Medulla oblongata (tissue), 1 donor: ENCODE measurements around the gene CELF4.
A peak's percentile ranks its signal among the peaks of the same experiment; 100 is the strongest.

Experiments
- DNase-seq: peaks from one replicate; pipeline ENCODE4 v3.0.0-alpha.2; 2015; ENCODE audit errors: extremely low spot score

The CELF4 gene

DNA sequence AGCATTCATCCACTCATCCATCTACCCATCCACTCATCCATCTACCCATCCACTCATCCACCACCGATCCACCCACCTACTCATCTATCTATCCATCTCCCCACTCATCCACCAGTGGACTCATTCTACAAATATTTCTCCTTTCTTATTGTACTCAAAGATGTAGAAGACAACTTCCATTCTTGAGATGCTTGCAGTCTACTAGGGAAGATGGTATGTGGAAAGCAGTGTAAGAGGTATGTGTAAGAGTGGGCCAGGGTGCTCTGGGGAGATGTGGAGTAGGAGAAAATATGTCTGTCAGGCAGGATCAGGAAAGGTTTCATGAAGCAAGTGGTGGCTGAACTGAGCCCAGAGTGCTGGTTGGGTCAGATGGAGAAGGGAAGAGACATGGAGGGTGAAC is 150.8 kb downstream of the CELF4 start:
- DNase-seq = no peak

DNA sequence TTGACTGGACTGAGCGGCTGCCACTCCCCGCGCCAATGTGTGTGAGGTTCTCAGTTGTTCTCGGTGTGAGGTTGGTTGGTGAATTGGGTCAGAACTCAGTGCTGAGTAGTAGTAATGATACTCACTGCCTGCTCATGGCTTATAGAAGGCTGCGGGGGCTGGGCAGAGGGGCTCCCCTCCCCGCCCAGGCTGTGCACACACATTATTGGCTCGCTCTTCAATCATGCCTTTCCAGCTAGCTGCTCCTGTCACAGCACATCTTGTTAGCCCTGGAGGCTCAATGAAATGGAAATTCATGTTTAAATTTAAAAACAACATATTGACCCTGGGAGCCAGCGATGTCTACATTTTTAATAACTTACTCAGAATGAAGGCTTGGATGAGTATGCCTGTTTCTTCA is 152.8 kb downstream of the CELF4 start:
- DNase-seq = no peak

DNA sequence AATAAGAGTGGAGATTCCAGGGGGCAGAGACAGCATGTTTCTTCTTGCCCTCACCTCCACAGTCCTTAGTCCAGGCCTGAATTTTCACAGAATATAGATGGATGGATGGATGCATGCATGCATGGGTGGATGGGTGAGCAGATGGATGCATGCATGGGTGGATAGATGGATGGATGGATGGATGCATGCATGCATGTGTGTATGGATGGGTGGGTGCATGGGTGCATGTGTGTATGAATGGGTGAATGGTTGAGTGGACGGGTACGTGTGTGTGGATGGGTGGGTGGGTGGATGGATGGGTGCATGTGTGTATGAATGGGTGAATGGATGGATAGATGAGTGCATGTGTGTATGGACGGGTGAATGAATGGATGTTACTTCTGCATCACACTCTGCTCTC is 153.3 kb downstream of the CELF4 start:
- DNase-seq = no peak

DNA sequence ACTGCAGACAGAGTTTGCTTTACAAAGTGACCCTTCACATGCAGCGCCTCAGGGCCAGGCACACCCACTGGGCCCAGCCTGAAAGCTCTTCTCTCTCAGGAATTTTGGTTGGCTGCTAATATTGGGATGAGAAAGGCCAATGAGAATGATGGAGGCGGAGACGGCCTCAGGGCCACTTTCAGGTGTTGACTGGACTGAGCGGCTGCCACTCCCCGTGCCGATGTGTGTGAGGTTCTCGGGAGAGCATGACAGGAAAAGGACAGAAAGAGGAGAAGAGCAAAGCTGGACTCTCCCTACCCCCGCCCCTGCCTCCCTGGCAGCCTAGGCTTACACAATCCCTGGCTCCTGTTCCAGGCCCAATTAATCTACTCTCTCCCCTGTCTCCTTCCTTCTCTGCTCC is 155.7 kb downstream of the CELF4 start:
- DNase-seq = no peak

DNA sequence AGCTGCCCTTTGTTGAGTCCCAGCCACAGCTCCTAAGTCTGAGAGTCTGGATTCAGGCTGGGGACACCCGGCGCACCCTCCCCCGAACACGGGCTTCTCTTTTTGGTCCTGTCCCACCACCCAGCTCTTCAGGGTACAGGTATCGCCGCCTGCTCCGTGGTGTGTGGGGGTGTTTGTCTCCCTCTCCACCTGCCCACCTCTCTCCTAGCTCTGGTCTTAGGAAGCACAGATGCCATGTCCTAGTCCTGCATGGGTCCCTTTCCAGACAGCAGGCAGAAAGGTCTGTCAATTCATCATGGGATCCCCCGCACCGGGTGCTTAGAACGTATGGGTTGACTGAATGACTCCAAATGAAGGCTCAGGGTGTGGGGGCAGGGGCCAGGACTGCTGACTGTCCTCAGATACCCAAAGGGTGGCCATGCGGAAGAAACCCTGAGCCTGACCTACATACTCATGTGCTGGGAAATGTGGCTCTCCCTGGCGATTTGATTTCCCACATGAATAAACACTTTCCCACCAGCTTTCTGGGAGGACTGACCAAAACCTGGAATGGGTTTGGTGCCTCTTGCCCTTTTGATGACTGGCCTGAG is 156.8 kb downstream of the CELF4 start:
- no peak for DNase-seq

DNA sequence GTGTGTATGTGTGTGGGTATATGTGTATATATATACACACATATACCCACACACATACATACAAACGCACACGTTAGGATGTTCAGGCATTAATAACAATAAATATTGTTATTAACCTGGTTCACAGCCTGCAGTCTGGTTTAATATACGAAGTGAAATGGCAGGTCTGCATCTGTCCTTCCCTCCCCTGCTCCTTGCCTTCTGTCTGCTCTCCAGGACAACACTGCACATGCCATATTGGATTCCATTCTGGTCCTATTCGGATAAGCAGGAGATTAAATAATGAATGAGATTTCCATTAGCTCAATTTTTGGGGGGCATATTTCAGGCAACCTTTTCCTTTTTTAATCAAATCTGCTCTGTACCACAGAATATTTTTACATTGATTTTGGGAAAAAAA is 158.0 kb downstream of the CELF4 start:
- DNase-seq = no peak

DNA sequence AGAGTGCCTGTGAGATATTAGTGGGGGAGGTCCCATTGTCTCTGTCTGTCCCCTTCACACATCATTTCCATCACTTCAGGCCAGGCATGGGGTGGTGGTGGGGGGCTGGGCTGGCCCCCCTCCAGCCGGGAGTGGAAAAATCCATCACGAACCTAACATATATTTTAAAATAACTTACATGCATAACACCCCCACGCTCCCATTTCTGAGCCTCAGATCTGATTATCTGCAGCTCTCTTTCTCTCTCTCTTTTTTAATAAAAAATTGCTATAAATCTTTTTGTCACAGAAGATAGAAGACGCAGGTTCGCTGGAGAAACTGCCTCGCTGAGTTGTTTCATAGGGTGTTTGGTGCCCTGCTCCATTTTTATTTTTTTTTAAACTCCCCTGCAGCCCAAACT is 159.8 kb downstream of the CELF4 start:
- DNase-seq = no peak

DNA sequence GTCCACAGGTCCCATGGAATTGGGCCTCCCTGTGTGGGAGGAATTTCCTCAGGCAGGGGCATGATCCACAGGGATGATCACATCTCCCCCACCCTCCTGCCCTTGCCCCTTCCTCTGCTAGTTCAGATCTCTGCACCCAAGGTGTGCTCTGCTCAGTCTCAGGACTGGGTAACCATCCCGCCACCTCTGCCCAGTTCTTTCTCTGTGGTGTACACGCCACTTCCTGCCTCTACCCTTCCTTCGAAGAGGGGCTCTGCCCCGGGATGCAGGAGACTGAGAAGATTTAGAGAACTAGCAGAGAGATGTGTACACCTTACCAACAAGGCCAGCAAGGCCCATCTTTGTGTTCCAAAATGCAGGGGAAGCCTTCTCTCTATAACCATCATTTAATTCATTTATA is 160.4 kb downstream of the CELF4 start:
- DNase-seq = no peak

DNA sequence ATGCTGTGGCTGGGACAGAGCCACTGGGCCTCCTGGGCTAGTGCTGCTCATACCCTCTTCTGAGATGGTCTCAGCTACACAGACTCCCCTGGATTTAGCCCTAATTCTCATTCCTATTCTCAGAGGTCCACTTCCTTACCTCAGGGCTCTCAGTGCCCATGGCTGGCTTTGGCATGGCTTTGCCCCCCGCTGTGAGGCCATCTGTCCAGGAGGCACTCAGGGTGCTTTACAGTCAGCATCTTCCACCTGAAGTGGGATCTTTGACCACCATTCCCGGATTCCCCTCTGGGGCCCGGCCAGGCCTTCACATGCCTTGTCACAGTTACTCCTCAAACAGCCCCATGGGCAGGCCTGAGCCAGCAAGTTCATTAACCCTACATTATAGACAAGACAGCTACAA is 161.8 kb downstream of the CELF4 start:
- DNase-seq = no peak

DNA sequence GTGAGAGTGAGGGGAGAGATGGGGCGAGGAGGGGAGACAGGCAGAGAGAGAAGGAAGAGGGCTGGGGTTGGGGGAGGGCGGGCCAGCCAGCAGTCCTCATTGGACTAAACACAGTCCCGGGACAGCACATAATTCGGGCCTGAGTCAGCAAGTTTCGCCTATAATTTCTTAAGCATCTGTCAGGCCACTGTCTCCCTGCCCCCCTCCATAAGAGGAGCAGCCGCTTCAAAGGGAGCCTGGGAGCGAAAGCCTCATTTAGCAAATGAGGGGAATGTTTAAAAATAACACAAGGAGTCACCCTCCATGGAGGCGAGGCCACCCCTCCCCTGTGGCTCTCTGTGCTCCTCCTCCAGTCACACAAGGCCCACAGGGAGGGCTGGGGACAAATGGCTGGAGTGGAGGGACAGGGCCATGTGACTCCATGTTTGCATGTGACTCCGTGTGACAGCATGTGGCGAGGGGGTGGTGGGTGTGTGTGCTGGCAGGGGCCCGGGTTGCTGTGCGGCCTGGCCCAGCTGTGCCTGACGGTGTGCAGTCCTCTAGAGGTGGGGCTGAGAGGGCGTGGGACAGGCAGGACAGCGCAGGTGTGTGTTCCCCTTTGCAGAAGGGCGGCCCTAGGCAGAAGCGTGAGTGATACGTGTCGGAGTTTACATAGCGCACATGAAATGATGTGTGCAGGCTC is 162.4 kb downstream of the CELF4 start:
- no peak for DNase-seq

DNA sequence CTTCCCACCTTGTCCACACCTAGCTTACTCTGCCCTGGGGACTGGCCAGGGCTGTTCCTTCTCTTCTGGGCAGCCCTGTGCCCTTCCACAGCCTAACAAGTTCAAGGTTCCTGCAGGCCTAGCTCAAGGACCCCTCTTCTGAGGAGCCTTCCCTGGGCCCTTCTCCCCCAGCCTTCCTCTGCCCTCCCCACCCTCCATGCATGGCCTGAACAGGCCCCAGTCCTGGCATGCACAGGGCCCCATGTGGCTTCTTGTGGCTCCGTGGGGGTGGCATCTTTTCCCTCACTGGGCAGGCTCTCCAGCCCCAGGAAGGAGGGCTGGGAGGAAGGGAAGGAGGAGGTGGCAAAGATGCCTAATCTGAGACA is 162.9 kb downstream of the CELF4 start:
- no peak for DNase-seq

DNA sequence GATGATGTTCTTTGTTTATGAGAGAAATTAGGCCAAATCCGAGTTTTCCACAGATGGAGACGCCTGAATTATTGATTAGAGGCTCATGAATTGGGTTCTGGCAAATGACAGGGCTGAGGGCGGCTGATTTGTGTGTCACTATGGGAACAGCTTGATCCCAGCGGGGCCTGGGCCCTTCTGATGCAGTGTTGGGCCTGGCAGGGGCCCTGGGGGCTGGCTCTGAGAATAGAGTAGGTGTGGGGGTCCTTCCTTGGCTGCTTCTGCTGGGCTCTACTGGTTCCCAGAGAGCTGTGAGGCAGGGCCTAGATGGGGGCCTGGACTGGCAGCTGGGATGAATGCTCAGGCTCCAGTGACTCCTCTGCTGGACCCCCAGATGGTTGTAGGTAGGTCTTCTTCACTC is 164.8 kb downstream of the CELF4 start:
- no peak for DNase-seq

DNA sequence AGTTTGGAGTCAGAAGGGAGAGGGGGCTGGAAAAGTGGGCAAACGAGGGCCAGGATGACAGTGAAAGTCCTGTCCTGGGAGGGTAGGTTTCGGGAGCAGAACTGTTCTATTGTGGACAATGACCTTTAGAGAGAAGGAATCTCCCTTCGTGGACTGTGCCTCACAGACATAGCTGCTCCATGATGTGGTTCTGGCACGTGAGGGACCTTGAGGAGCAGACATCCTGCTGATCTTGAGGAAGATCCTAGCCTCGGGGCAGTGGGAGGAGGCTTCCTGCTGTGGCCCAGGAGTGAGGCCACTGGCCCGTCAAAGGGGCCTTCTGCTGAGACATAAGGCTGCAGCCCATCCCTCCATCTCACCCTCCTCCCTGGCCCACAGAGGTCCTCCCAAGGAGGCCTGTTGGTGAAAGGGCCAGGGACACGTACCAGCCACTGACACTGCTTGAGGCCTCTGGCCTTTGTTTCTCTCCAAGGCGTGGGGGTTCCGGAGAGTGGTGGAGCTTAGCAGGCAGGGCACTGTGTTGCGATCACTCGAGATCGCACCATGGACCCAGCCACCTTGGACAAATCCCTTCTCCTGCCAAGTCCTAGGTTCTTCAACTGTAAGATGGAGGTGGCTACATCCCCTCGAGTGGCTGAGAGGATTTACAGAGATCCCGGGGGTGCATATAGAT is 167.2 kb downstream of the CELF4 start:
- no peak for DNase-seq

DNA sequence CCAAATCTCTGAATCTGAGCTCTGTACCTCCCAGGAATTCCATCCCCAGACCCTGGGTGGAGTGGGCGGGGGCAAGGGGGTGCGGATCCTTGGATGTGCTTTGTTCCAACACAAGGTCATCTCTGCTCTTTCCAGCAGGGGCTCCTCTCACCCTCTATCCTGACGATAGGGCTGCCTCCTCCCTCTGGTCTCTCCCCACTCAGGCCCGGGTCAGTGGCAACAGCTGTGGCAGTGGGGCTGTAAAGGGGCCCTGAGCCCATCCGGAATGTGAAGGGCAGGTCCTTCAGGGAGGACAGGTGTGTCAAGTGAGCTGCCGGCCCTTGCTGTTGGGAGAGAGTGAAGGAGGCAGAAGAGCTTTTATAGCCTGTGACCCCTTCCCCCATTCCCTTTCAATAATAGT is 167.8 kb downstream of the CELF4 start:
- no peak for DNase-seq

DNA sequence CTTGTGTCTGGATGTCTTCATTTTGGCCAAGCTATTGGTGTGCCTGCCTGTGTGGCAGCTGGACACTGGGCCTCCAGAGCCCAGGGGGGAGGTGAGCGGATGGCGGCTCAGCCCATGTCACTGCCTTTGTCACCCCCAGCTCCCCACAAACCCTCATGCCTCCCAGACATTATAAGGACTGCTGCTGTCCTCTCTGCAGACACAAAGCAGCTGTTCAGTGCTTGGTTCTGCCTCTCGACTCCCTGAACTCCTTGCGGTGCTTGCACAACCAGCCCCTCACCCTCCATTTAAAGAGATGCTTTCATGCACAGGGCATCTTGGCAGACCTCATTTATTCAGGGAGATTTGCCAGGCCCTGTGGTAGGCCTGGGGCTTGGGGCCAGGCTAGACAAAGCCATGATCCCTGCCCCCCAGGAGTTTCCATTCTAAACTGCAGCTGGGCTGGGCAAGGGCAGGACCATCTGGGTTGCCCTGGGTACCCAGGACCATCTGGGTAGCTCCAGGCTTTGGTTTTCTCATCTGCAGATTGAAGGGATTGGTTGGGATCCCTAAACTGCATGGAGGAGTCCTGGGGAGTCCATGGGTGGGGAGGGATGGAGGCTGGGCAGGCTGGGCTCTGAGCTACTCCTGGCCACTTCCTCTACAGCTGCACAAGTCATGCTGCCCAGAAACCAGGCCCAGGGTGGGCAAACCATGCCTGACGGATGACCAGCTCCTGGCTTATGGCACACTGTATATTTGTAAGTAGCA is 168.5 kb downstream of the CELF4 start:
- DNase-seq = no peak

DNA sequence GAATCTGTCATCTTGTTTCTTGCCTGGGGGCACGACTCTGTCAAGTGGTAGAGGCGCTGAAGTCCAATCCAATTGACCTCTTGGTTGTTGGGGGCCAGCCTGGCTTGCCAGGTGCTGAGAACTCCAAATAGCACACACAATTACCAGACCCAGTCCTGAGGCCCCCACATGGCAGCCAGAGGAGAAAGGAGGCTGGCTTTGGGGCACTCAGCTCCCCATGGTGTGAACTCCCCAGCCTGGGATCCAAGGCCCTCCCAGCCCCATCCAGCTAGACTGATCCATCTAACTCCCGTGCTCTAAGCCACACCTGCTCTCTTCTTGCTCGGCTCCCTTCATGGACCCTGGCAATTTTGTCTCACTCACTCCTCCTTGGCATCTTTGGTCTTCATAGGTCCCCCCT is 170.0 kb downstream of the CELF4 start:
- no peak for DNase-seq

DNA sequence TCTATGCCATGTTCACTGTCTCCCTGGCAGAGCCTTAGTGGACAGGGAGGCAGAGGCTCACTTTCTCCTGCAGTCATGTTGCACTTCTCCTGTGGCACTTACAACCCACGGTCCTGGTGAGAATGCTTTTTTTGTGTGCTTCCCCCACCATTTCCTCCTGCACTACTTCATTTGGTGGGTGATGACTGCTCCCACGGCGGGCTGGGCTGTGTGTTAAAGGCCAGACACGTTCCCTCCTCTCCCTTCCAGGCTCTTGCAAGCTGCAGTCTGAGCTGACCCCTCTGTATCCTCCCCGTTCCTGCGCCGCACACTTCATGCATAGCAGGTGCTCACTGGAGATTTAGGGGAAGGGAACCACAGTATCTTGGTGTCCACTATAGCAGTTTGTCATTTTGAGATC is 170.5 kb downstream of the CELF4 start:
- no peak for DNase-seq

DNA sequence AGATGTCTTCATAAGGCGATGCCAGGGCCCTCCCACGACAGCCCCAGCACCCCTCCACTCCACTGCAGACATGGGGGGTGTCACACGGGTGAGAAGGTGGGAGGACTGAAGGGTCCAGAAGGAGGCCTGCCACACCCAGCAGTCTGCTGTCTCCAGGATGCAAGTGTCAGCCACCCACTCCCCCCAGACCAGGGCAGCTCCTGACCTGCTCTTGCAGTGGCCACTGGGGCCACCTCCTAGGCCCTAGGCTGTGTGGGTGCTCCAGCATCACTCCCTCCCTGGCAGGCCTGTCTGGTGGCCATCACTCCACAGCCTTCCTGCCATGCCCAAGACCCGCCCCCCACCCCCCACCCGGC is 171.0 kb downstream of the CELF4 start:
- no peak for DNase-seq

DNA sequence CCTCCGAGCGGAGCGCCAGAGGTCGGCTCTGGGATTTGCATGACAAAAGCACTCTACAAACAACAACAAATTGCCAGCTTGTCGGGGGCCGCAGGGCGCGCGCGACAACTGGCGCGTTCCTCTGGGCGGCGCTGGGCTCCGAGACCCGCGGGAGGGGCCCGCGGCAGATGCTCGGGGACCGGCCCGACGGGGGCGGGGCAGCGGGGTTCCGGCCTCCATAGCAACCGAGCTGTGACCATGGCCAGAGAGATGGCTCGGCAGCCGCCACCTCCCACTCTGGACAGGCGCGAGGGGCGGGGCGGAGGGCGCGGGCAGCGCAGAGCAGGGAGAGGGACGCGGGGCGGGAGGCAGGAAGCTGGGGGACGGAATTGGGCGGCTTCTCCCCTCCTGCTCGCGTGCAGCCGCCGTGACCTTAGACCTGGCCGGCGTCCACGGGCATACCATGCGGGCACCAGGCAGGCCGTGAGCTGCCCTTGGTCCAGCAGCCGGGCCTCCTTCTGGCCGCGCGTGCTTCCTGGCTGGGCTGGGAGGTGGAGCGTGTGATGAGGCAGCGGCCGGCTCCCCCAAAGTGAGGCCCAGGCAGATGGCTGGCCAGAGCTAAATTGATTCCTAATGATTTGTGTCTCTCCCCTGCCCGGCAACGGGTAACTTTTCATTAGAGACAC is 171.5 kb downstream of the CELF4 start:
- peak; percentile 83 for DNase-seq

DNA sequence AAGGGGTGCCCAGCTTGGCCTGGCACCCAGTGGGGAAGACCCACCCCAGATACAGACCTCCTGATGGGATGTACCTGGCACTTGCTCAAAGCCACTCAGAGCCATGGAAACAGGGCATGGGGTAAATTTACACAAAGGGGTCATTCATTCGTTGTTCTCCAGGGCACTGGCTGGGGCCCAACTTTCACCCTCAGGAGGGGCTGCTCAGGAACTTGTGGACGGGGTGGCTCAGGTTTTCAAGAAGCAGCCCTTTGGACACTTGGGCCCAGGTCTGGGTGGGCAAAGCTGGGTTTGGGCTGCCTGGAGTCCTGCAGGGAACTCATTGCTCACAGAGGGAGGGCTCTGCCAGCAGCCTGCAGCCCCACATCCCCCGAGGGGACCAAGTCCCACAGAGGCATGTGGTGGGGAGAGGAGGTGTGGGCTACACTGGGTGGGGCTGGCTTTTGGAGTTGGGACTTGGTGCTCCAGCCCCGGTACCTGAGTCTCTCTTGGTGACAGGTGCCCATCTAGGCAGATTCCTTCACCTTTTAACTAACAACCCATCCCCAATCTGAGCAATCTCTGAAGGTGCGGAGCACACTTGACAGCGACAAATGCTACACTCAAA is 172.3 kb downstream of the CELF4 start:
- peak; percentile 55 for DNase-seq

DNA sequence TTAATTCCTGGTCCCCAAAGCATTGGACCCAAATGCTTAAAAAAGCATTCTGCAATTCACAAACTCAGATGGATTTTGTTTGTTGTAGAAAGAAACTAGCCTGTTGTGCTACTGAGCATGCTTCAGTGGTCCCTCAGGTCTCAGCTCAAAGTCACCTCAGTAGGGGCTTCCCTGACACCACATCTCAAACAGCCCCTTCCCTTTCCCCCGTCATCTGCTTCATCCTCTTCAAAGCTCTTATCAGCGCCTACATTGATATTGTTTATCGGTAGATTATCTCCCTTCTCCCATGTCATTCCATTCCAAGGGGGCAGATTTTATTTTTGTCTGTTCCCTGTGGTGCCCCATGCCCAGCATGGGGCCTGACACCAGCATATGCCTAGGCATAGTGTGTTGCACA is 172.9 kb downstream of the CELF4 start:
- no peak for DNase-seq
